Right ventricle myocardium superior (tissue), 1 donor: ENCODE measurements around the gene SKAP1. TPM values are rescaled to one million over a fixed set of nuclear protein-coding genes. Genes with fewer than 3 reads are reported as not detected.
A peak's percentile ranks its signal among the peaks of the same experiment; 100 is the strongest.

ENCODE experiments used
- ATAC-seq: fragments of 200-7000 bp; cut with Tn5 transposase; one replicate; pipeline ENCODE4 v1.9.1; 2020; ENCODE audit warnings: mild to moderate bottlenecking; ENCODE audit not compliant: poor library complexity
- DNase-seq: peaks from one replicate; pipeline ENCODE4 v3.0.0-alpha.2; 2020
- intact Hi-C: fragments of 100-400 bp; cut with DNase I; formaldehyde crosslinking; loops from one replicate; pipeline ENCODE4 v1.11.2; 2022
- long read RNA-seq: library from polyadenylated mRNA; unstranded; transcript quantifications from one replicate; pipeline ENCODE4 v2.0.0, GENCODE V29; 2021
- total RNA-seq: library from RNA; stranded (reverse); fragmentation: NEBNext Ultra II Directional; extraction: Animal tissue kit (Norgen Biotek cat#: 25700); gene quantifications from one replicate; pipeline ENCODE4 v1.2.1, GENCODE V29; 2021
- donor health status: DM: no; HTN: yes; CAD: no; lungs with severe emphysema.

SKAP1 gene
- 0.70 TPM for total RNA-seq
- long read RNA-seq, result 0 reads

DNA sequence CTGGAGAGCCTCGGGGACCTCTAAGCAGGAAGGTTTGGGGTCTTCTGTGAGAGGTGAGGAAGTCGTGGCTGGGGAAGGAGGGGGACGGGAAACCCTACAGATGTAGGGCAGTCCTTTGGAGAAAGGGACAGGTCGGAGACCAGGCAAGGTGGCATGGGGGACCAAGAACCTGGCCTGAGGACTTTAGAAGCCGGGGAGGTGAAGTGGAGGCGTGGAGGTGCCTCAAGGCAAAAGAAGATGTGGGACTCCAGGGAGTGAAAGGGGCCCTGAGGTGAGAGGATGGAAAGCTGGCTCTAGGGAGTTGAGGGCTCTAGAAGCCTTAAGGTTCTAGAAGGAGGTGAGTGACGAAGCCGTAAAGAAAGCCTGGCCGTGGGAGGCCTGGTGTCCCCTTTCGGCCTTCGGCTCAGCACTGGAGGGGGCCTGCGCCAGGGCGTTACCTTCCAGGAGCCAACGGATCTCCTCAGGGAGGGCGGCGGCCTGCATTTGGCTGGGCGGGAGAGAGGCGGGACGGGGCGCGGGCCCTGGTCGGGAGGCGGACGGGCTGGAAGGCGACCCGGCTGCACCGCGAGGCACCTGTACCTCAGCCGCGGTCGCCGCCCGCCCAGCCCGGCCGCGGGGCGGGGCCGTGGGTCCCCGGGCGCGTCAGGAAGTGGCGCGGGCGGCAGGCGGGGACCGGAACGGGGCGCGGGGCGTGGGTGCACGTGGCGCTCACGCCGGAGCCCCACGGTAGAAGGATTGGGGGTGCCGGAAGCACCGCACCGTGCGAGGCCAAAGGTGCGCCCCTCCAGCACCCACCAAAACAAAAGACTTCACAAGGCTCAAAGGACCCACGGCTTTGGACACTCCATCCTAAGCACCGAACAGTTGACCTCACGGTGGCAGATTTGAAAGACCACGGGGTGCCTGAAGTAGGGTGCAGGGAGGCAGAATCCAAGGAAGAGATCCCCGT lies at the start of gene SKAP1:
Gene SKAP1, minus strand, starts transcription at position 577 of the 949 bp plus-strand sequence.
- DNase-seq (no peak), ATAC-seq (peak; percentile 34)
- intact Hi-C loops, result no loop called here

DNA sequence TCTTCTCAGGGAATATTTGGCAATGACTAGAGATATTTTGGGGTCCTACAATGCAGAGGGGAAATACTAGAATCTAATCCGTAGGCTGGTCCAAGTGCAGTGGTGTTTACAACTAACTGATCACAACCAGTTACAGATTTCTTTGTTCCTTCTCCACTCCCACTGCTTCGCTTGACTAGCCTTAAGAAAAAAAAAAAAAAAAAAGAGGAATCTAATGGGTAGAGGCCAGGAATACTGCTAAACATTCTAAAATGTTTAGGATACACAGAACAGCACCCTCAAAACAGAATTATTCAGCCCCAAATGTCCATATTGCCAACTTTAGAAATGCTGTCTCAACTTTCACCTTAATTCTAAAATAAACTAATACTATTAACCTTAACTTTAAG lies 49.0 kb upstream of the SKAP1 start:
- DNase-seq, result no peak
- ATAC-seq, result no peak
- intact Hi-C loops, result no loop called here

DNA sequence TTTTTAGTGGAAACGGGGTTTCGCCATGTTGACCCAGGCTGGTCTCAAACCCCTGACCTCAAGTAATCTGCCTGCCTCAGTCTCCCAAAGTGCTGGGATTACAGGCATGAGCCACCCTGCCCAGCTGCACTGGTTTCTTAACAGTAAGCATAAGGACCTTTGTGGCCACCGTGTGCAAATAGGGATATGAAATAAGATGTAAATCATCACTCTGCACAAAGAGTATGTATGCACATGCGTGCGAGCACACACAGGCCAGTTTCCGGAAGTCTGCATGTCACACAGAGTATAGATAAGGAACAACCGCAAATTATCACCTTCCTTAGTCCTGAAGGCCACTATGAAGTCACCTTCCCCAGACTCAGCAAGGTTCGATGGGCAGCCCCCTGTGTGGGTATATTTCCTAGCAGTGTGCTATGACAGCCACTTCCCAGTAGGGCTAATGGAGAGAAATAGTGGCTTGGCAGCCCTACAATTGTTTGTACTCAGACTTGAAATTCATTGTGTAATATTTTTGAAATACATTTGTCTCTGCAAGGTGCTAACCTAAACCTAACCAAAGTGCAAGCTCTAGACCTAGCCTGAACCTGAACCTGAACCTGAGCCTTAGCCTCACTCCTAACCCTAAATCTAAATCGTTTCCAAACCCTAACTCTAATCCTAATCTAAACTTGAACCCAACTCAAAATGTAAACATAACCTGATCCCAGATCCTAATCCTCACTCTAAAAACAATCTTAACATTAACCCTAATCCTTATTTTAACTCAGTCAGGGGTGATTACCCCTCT lies 48.4 kb upstream of the SKAP1 start:
- DNase-seq (no peak), ATAC-seq (no peak)
- intact Hi-C loops, result no loop called here

- intact Hi-C loops, result no loop called here
- ATAC-seq, result no peak
- DNase-seq, result no peak
These were observed 47.2 kb upstream of the SKAP1 start for GRCh38 chr17:48477221-48477620.

GRCh38 chr17:48472411-48473281 lies 42.6 kb upstream of the SKAP1 start:
- intact Hi-C loops, result no loop called here
- no peak for DNase-seq
- ATAC-seq, result no peak

- ATAC-seq, result no peak
- DNase-seq, result no peak
- intact Hi-C loops, result no loop called here
These were observed 41.9 kb upstream of the SKAP1 start for GRCh38 chr17:48471817-48472410.

GRCh38 chr17:48470388-48471034 lies 40.5 kb upstream of the SKAP1 start:
- DNase-seq (no peak), ATAC-seq (no peak)
- intact Hi-C loops, result no loop called here

- DNase-seq, result no peak
- no peak for ATAC-seq
- intact Hi-C loops, result no loop called here
These were observed 39.2 kb upstream of the SKAP1 start for GRCh38 chr17:48469227-48469626.

GRCh38 chr17:48468299-48468698 lies 38.3 kb upstream of the SKAP1 start:
- intact Hi-C loops, result no loop called here
- ATAC-seq (no peak), DNase-seq (no peak)

- no peak for DNase-seq
- intact Hi-C loops, result no loop called here
- ATAC-seq, result no peak
These were observed 35.9 kb upstream of the SKAP1 start for GRCh38 chr17:48465884-48466283.

DNA sequence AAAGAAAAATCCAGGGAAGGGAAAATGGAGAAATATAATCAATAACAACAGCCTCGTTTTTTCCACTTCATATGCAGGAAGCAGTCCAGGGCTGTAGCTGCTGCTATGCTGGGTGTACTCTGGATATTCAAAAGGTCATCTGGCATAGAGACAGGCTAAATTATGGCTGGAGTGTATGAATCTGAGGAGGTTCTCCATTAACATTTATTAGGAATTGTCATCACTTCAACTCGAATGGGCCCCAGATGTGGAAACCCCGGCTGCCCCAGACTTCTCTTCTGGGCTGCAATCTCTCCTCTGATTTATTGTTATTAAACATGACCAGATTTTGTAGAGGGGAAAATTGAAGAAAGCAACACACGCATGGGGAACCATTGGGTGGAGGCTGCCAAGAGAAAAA lies 33.5 kb upstream of the SKAP1 start:
- ATAC-seq (no peak), DNase-seq (no peak)
- intact Hi-C loops, result no loop called here

DNA sequence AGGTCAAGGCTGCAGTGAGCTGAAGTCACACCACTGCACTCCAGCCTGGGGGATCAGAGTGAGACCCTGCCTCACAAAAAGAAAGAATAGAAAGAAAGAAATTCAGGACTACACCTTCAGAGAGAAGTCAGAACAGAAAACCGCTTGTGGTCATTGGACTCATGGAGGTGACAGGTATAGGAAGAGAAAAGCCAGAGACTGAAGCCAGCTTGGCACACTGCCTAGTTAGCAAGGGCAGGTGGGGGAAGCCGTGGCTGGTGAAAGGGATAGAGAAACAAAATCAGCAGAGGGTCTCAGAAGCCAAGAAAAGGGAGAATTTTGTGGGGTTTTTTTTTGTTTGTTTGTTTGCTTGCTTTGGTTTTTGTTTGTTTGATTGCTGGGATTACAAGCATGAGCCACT lies 32.9 kb upstream of the SKAP1 start:
- DNase-seq (no peak), ATAC-seq (no peak)
- intact Hi-C loops, result no loop called here

- intact Hi-C loops, result no loop called here
- ATAC-seq (no peak), DNase-seq (no peak)
These were observed 30.0 kb upstream of the SKAP1 start for GRCh38 chr17:48460052-48460451.

GRCh38 chr17:48459070-48459844 lies 29.2 kb upstream of the SKAP1 start:
- DNase-seq (no peak), ATAC-seq (no peak)
- intact Hi-C loops, result no loop called here

DNA sequence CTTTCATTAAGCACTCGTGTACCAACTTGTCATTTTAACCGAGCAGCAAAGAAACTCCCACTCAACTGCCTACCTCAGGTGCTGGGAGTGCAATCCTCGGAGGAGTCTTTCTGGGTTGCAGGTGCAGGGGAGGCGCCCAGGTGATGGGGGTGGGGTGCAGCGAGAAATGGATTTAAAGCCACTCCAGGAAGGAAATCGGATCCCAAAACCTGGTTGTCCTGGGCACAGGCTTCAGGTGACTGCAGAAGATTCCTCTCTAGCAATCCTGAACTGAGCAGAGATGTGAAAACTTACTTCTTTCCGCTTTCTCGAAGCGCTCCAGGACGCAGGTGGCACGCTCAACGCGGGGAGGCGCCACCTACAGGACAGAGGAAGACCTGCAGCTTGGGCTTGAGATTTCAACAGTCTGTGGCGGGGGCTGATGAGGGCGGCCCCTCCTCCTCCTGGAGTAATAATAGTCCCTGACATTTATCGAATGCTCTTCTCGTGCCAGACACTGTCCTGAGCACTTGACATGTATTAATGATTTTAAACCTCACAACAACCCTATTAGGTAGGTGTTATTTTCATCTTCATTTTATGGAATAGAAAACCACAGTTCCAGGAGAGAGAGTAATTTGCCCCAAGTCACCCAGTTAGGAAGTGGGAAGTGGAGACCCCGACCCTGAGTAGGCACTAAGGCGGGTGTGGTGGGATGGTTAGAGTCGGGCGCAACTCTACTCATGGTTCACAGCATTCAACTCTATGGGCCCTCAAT lies 27.2 kb upstream of the SKAP1 start:
- intact Hi-C loops, result no loop called here
- peak; percentile 86 for ATAC-seq

DNA sequence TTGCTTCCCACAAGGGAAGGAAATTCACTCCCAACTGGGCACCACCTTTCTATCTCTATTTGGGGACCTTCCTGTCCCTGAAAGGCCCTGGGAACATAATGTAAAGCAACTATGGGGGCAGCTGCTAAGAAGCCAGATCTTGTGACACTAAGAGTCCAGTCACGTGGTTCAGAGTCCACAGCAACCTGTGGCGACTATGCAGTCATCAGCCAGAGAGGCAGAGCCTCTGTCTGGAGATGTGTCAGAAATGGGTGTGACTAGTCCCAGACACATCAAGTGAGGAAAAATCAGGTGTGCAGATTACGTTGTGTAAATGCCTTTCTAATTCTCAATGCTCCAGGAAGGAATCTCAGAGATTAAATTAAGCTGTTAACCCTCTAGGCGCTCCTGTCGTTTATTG lies 26.6 kb upstream of the SKAP1 start:
- DNase-seq, result no peak
- intact Hi-C loops, result no loop called here
- no peak for ATAC-seq

More for the DNA sequence above, 27.2 kb upstream of the SKAP1 start:
- peak; percentile 60 for DNase-seq

DNA sequence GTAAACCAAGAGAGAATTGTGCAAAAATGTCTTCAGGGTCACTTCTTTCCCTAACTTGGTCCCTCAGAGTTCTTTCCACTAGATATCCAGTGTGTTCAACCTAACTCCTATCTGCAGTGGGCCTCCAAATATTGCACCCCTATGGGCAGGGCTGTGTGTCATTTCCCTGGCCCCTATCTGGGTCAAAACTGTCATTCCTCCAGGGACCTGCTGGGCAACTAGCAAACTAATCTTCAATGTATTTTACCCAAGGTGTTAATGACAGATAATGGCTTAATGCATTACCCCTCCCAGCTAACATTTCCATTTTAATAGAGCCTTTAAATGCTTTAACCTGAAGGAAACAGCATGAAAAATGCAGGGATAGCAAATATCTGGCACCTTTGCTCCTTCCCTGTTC lies 25.8 kb upstream of the SKAP1 start:
- no peak for ATAC-seq
- DNase-seq, result no peak
- intact Hi-C loops, result no loop called here
